ENCODE measurements around the gene ZDHHC20. TPM values are rescaled to one million over a fixed set of nuclear protein-coding genes. Genes with fewer than 3 reads are reported as not detected.
A peak's percentile ranks its signal among the peaks of the same experiment; 100 is the strongest.

ZDHHC20 gene
- polyA plus RNA-seq (ENCODE audit: insufficient read length in 4 of 4): 10 to 100 TPM; 76.7 to 95.0 (median 89.3) TPM

GRCh38 chr13:21458813-21459701, at the start of gene ZDHHC20:
Gene ZDHHC20, minus strand, starts transcription at chr13:21459303. Its CDS starts 132 bp downstream, at chr13:21459171.
- peak; percentile 70 to 76 (median 72) for DNase-seq (ENCODE audit: low read depth in 4 of 4, low spot score in 3 of 4)

GRCh38 chr13:21504379-21504778, 45.3 kb upstream of the ZDHHC20 start:
- no peak for DNase-seq (ENCODE audit: low read depth in 4 of 4, low spot score in 3 of 4)

- no peak for DNase-seq (ENCODE audit: low read depth in 4 of 4, low spot score in 3 of 4)
These were observed 42.6 kb upstream of the ZDHHC20 start for GRCh38 chr13:21501686-21502085.

- no peak for DNase-seq (ENCODE audit: low read depth in 4 of 4, low spot score in 3 of 4)
These were observed 27.2 kb upstream of the ZDHHC20 start for GRCh38 chr13:21486322-21486721.

GRCh38 chr13:21483748-21484147, 24.6 kb upstream of the ZDHHC20 start:
- no peak for DNase-seq (ENCODE audit: low read depth in 4 of 4, low spot score in 3 of 4)

- DNase-seq (ENCODE audit: low read depth in 4 of 4, low spot score in 3 of 4): no peak
These were observed 22.3 kb upstream of the ZDHHC20 start for GRCh38 chr13:21481359-21481758.

- peak; percentile 62 to 78 (median 70) for DNase-seq (ENCODE audit: low read depth in 4 of 4, low spot score in 3 of 4)
These were observed 20.0 kb upstream of the ZDHHC20 start for GRCh38 chr13:21478881-21479808.

- DNase-seq (ENCODE audit: low read depth in 4 of 4, low spot score in 3 of 4): peak; percentile 72 to 82 (median 79)
These were observed 17.9 kb upstream of the ZDHHC20 start for GRCh38 chr13:21476893-21477472.

- DNase-seq (ENCODE audit: low read depth in 4 of 4, low spot score in 3 of 4): no peak
These were observed 16.0 kb upstream of the ZDHHC20 start for GRCh38 chr13:21475115-21475514.

GRCh38 chr13:21470785-21471184, 11.7 kb upstream of the ZDHHC20 start:
- no peak for DNase-seq (ENCODE audit: low read depth in 4 of 4, low spot score in 3 of 4)

- no peak for DNase-seq (ENCODE audit: low read depth in 4 of 4, low spot score in 3 of 4)
These were observed 7.4 kb upstream of the ZDHHC20 start for GRCh38 chr13:21466527-21466926.

- no peak for DNase-seq (ENCODE audit: low read depth in 4 of 4, low spot score in 3 of 4)
These were observed 6.6 kb upstream of the ZDHHC20 start for GRCh38 chr13:21465710-21466160.

GRCh38 chr13:21463424-21463823, 4.3 kb upstream of the ZDHHC20 start:
- no peak for DNase-seq (ENCODE audit: low read depth in 4 of 4, low spot score in 3 of 4)

- no peak for DNase-seq (ENCODE audit: low read depth in 4 of 4, low spot score in 3 of 4)
These were observed 2.0 kb upstream of the ZDHHC20 start for GRCh38 chr13:21461131-21461530.

GRCh38 chr13:21458451-21458812, 671 bp downstream of the ZDHHC20 start:
- DNase-seq (ENCODE audit: low read depth in 4 of 4, low spot score in 3 of 4): peak in 3 of 4 donors; percentile 33 to 44 (median 38)

- no peak for DNase-seq (ENCODE audit: low read depth in 4 of 4, low spot score in 3 of 4)
These were observed 5.6 kb downstream of the ZDHHC20 start for GRCh38 chr13:21453387-21454081.

GRCh38 chr13:21450936-21451335, 8.2 kb downstream of the ZDHHC20 start:
- no peak for DNase-seq (ENCODE audit: low read depth in 4 of 4, low spot score in 3 of 4)

- DNase-seq (ENCODE audit: low read depth in 4 of 4, low spot score in 3 of 4): no peak
These were observed 12.4 kb downstream of the ZDHHC20 start for GRCh38 chr13:21446656-21447055.

GRCh38 chr13:21445759-21446158, 13.3 kb downstream of the ZDHHC20 start:
- DNase-seq (ENCODE audit: low read depth in 4 of 4, low spot score in 3 of 4): no peak

- no peak for DNase-seq (ENCODE audit: low read depth in 4 of 4, low spot score in 3 of 4)
These were observed 15.9 kb downstream of the ZDHHC20 start for GRCh38 chr13:21443171-21443570.
